ENCODE measurements around the gene TMEM192.
"Not testable (repeated sequence)": the region's sequence is repeated elsewhere in the genome, so short reads cannot be mapped to it uniquely, and the experiment has no call there.

Gene TMEM192

DNA sequence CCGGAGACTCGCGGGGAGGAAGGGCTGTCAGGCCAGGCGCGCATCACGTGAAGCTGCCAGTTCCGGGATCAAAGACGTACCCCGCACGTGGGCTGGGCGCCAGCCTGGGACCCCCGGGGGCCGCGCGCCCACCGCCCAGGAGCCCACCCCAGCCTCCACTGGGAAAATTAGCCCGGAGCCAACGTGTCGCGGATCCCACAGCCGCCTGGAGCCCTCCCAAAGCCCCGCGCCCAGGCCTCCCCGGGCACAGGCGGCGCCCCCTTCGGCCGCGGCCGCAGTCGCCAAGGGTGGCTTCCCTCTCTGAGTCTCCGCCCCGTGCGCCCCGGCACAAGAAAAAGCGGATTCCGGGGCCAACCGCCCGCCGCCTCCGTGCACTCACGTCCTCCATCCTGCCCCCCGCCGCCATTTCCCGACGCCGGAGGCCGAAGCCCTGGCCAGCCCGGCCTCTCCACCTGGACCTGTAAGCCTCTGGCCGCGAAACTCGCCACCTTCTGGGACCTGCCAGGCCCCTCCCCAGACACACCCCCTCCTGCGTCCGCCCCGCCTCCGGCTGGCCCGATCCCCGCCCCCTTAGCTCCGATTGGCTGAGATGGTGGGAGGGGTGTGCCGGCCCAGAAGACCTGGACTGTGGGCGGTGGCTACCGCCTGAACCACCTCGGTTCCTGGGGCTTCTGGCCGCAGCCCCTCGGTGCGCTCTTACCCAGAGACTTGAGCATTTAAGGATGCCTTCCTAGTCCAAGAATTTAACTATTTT, at the start of gene TMEM192:
Gene TMEM192, minus strand, starts transcription at position 493 of the 754 bp plus-strand sequence. Its CDS starts 87 bp downstream, at position 406.
- in situ Hi-C loops (cut with HindIII; ENCODE audit: low sequenced_read_pairs), result no loop called here

- in situ Hi-C loops (cut with HindIII; ENCODE audit: low sequenced_read_pairs), result no loop called here
Observed at GRCh38 chr4:165158762-165159161, 46.1 kb upstream of the TMEM192 start.

- in situ Hi-C loops (cut with HindIII; ENCODE audit: low sequenced_read_pairs), result no loop called here
Observed at GRCh38 chr4:165156906-165157305, 44.2 kb upstream of the TMEM192 start.

DNA sequence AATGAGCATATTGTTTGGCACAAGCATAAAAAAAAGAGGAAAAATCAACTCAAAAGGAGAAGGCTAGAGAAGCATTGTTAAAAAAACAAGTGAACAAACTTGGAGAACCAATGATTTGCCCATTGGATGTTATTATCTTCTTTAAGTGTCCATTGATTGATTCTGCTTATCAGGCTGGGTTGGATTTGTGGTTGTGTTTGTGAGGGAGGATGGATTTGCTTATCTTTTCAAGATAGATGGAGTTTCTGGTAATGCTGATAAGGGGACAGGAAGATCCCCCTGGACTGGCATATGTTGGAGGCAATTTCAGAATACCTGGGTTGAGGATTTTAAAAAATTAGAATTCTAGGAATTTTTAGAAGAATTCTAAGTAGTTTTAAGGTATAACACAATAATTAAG, 41.8 kb upstream of the TMEM192 start:
- in situ Hi-C loops (cut with HindIII; ENCODE audit: low sequenced_read_pairs), result no loop called here

GRCh38 chr4:165152527-165152926, 39.9 kb upstream of the TMEM192 start:
- in situ Hi-C loops (cut with HindIII; ENCODE audit: low sequenced_read_pairs), result no loop called here

DNA sequence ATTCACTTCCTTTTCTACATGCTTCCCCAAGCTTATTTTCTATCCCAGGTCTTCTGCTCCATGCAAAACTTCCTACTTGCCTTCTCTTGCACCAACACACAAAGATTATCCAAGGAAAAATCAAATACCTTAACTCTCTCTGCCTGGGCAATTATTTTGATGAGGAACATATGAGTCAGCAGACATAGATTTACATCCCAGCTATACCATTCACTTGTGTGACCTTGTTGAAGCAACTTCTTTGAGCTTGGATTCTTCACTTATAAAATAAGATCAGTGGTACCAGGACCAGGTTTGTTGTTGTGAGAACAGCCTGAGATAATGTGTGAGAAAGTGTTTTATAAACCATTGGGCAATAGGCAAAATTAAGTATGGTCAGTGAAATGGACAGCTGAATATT, 39.1 kb upstream of the TMEM192 start:
- in situ Hi-C loops (cut with HindIII; ENCODE audit: low sequenced_read_pairs), result no loop called here

- in situ Hi-C loops (cut with HindIII; ENCODE audit: low sequenced_read_pairs), result no loop called here
Observed at GRCh38 chr4:165150545-165150944, 37.9 kb upstream of the TMEM192 start.

DNA sequence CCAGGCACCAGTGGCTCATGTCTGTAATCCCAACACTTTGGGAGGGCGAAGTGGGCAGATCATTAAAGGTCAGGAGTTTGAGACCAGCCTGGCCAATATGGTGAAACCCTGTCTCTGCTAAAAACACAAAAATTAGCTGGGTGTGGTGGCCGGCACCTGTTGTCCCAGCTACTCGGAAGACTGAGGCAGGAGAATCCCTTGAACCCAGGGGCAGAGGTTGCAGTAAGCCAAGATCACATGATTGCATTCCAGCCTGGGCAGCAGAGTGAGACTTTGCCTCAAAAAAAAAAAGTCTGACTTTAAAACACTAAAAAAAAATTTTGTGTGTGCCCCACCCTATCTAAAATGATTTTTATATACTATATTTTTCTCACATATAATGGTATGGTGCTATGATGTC, 26.2 kb upstream of the TMEM192 start:
- in situ Hi-C loops (cut with HindIII; ENCODE audit: low sequenced_read_pairs), result no loop called here

GRCh38 chr4:165137205-165137604, 24.5 kb upstream of the TMEM192 start:
- in situ Hi-C loops (cut with HindIII; ENCODE audit: low sequenced_read_pairs), result no loop called here

- in situ Hi-C loops (cut with HindIII; ENCODE audit: low sequenced_read_pairs), result no loop called here
Observed at GRCh38 chr4:165136529-165136928, 23.9 kb upstream of the TMEM192 start.

- in situ Hi-C loops (cut with HindIII; ENCODE audit: low sequenced_read_pairs), result no loop called here
Observed at GRCh38 chr4:165133150-165133549, 20.5 kb upstream of the TMEM192 start.

DNA sequence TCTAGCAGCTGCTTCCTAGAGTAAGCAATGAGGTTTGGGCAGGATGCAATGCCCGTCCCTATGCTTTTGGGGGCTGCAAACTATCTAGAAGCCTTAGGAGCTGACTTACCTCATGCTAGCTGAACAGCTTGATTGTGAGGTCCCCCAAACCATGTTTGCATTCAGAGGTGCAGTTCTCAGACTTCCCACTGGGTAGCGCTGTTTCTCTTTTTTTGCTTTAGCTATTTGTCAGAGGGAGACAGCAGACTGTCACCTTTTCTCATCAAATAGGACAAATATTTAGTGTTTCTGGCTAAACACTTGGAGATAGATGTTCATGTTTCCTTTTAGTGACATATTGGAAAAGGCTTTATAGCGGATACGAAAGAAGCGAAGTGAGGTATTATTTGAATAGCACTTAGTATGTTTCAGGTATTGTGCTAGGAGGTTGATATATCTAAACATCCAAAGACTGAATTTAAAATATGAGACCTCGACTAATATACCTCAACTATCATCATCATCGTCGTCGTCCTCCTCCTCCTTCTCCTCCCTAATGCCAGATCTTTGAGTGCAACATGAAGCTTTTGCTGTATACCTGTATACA, 18.7 kb upstream of the TMEM192 start:
- in situ Hi-C loops (cut with HindIII; ENCODE audit: low sequenced_read_pairs), result no loop called here

GRCh38 chr4:165129924-165130323, 17.3 kb upstream of the TMEM192 start:
- in situ Hi-C loops (cut with HindIII; ENCODE audit: low sequenced_read_pairs), result no loop called here

DNA sequence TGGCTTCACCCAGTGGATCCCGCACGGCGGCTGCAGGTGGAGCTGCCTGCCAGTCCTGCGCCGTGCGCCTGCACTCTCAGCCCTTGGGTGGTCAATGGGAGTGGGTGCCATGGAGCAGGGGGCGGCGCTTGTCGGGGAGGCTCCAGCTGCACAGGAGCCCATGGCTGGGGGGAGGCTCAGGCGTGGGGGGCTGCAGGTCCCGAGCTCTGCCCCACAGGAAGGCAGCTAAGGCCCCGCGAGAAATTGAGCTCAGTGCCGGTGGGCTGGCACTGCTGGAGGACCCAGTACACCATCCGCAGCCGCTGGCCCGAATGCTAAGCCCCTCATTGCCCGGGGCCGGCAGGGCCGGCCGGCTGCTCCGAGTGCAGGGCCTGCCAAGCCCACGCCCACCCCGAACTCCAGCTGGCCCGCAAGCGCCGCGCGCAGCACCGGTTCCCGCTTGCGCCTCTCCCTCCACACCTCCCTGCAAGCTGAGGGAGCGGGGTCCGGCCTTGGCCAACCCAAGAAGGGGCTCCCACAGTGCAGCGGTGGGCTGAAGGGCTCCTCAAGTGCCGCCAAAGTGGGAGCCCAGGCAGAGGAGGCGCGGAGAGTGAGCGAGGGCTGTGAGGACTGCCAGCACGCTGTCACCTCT, 13.3 kb upstream of the TMEM192 start:
- in situ Hi-C loops (cut with HindIII; ENCODE audit: low sequenced_read_pairs), result not testable (repeated sequence)

DNA sequence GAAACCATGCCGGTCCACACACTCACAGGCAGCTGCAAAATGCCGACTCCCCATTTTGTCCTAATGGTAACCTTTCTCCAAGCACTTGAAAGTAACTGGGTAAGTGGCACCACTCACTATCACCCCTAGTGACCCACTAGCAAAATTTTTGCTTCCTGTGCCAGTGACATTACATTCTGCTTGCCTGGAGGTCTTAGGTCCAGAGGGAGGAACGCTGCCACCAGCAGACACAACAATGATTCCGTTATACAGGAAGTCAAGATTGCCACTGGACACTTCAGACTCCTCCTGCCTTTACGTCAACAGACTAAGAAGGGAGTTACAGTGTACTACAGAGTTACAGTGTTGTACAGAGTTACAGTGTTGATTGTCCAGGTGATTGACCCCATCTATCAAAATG, 11.8 kb upstream of the TMEM192 start:
- in situ Hi-C loops (cut with HindIII; ENCODE audit: low sequenced_read_pairs), result no loop called here

DNA sequence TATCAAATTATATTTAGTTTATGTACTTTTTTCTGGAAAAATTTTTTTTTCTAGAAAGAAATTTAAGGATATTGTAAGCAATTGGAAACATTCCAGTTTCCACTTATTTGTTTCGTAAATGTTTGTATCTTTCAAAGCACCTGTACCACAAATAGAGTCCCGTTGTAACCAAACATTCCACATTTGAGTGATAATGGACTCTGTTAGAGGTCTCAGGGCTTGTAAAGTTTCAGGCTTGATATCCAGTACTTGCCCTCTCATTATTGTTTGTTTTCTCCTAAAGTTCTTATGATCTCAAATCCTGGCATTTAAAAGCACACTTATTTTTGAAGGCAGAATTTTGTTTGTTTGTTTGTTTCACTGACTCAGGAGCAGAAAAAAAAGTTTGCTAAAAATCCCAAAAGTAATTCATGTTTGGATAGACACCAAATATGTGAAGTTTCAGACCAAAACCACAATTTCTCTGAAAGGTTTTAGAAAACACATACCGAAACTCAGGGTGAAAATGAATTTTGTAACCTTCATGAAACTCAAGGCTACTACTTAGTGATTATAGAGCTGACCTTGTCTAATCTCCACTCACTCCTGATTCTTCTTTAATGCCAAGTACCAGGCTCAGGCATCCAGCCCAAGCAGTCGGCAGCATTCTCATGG, 5.7 kb upstream of the TMEM192 start:
- in situ Hi-C loops (cut with HindIII; ENCODE audit: low sequenced_read_pairs), result no loop called here

- in situ Hi-C loops (cut with HindIII; ENCODE audit: low sequenced_read_pairs), result no loop called here
Observed at GRCh38 chr4:165115301-165115700, 2.6 kb upstream of the TMEM192 start.

DNA sequence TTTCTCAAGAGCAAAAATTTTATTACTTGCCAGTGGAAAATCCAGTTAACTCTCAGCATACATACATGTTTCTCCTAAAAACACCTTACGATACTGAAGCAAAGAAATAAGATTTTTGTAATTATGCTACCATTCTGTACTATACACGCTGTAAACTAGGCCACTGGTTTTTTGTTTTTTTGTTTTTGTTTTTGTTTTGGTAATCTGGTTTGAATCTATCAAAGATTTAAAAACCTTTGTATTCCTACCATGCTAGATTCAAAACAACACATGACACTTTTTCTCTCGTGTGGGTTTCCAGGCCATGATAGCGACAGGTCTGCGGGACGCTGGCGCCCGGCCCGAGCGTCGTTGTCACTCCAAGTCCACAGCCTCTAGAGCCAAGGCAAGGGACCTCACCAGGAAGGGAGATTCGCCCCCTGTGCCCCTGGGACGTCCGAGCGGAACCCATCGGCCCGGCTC, 723 bp downstream of the TMEM192 start:
- in situ Hi-C loops (cut with HindIII; ENCODE audit: low sequenced_read_pairs), result no loop called here

GRCh38 chr4:165106518-165106917, 6.1 kb downstream of the TMEM192 start:
- in situ Hi-C loops (cut with HindIII; ENCODE audit: low sequenced_read_pairs), result no loop called here

GRCh38 chr4:165101641-165102040, 11.0 kb downstream of the TMEM192 start:
- in situ Hi-C loops (cut with HindIII; ENCODE audit: low sequenced_read_pairs), result no loop called here

DNA sequence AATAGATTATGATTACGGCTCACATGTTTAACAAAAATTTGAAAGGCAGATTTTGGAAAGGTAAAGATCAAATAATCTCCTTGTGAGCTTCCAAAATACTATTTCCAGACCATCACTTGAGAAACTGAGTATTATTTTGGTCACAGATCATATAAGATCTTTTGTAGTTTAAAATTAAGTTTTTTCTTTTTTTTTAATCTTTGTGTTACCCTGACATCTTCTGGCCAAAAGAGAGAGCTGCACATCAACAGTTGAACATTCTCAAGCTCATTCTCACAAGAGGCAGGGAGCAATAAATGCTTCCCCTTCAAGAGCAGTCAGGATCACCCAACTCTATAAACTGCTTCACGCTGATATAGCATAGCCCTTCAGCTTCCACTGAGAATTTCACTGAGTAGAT, 15.9 kb downstream of the TMEM192 start:
- in situ Hi-C loops (cut with HindIII; ENCODE audit: low sequenced_read_pairs), result no loop called here

- in situ Hi-C loops (cut with HindIII; ENCODE audit: low sequenced_read_pairs), result no loop called here
Observed at GRCh38 chr4:165095291-165095690, 17.4 kb downstream of the TMEM192 start.

All from DLD1 (cell line).